Astrocyte (in vitro differentiated cells and primary cell): ENCODE measurements around the gene AKAP11.

Experiments
- EZH2 ChIP-seq: IDR thresholded peaks from 2 replicates; pipeline ENCODE4 v1.6.1; 2012; ENCODE audit warnings: mild to moderate bottlenecking, low read length, inconsistent platforms; ENCODE audit not compliant: insufficient read depth
- TF ChIP-seq, protein P1 (sequence below): IDR thresholded peaks from 2 replicates; pipeline ENCODE4 v1.5.1; 2011; ENCODE audit warnings: low read depth, mild to moderate bottlenecking, inconsistent platforms, low read length, moderate library complexity; ENCODE audit not compliant: insufficient read depth

DNA sequence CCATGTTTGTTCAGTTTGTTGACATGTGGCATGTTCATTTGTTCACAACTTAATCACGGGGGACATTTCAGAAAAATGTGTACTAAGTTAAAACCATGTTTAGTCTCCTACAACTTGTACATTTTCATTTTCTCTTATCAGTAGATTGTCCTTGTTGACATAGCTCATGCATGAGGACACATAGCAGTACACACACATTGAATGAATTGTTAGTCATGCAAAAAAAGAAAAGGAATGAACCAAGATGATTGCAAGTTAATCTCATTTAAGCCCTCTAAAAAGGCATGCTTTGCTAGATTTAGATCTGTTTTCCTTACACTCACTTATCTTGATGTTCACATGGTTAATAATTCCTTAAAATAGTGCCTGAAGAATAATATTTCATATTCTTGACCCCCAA is 38.2 kb upstream of the AKAP11 start:
- TF ChIP-seq, protein P1, sequence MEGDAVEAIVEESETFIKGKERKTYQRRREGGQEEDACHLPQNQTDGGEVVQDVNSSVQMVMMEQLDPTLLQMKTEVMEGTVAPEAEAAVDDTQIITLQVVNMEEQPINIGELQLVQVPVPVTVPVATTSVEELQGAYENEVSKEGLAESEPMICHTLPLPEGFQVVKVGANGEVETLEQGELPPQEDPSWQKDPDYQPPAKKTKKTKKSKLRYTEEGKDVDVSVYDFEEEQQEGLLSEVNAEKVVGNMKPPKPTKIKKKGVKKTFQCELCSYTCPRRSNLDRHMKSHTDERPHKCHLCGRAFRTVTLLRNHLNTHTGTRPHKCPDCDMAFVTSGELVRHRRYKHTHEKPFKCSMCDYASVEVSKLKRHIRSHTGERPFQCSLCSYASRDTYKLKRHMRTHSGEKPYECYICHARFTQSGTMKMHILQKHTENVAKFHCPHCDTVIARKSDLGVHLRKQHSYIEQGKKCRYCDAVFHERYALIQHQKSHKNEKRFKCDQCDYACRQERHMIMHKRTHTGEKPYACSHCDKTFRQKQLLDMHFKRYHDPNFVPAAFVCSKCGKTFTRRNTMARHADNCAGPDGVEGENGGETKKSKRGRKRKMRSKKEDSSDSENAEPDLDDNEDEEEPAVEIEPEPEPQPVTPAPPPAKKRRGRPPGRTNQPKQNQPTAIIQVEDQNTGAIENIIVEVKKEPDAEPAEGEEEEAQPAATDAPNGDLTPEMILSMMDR = no peak
- TF ChIP-seq EZH2 = no peak
